GM18868 (cell line): ENCODE data around the gene CERS6.

Experiments
- ATAC-seq: cut with Tn5 transposase; IDR thresholded peaks from one replicate; pipeline ENCODE4 v1.9.1; 2021; ENCODE audit warnings: mild to moderate bottlenecking, moderate library complexity; ENCODE audit not compliant: unreplicated experiment

Gene CERS6

DNA sequence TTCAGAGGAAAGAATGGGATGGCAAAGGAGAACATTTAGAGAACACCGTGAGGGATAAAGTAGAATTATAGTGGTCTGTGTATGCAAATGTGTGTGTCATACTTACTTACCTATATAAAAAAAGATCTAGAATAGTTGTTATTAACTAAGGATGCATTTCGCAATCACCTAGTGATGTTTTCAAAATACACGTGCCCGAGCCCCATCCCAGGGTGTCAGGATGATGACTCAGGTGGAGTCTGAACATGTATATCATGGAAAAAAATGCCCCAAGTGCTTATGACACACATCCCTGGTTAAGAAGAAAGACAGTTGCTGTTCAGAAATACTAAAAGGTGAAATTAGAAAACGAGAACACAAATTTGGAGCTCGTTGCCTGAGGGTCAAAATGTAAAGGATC, 109.0 kb downstream of the CERS6 start:
- ATAC-seq = no peak

DNA sequence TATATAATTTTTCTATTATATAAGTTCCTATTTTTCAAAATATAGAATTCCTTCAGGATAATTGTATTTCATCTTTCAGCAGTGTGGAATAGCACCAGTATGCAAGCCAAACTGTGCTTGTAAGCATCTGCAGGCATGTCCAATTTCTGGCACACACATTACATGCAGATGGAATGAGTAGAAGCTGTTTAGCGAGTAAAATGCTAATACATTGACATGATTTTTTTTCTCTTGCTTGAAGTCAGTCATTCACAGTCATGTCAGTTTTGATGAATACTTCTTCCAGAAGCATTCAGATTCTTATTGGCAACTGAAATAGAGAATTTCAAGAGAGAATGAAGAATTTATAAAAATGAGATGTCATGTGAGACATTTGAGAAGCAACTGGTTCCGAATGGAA, 109.4 kb downstream of the CERS6 start:
- no peak for ATAC-seq

DNA sequence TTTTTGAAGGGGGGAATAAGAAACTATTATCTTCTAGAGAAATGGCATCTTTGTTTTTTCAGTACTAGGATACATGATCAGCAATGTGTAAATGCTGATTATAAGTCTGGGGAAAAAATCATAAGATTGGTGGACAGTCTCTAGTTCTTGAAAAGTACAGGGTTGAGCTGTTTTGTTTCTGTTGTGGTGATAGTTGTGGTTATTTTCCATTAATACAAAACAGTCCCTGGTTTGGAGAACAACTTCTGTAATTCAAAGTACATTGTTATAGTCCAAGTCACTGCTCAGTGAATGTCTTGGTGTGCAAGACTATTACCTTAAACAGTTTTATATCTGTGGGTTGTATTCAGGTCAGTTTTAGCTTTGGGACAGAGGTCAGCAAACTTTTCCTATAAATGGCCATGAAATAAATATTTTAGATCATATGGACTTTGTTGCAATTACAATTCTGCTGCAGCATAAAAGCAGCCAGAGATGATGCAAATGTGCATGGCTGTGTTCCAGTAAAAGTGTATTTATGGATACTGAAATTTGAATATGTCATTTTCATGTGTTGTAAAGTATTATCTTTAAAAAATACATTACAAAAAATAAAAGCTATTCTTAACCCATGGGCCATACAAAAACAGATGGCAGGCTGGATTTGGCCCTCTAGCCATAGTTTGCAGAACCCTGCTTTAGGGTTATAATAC, 111.0 kb downstream of the CERS6 start:
- ATAC-seq = no peak

DNA sequence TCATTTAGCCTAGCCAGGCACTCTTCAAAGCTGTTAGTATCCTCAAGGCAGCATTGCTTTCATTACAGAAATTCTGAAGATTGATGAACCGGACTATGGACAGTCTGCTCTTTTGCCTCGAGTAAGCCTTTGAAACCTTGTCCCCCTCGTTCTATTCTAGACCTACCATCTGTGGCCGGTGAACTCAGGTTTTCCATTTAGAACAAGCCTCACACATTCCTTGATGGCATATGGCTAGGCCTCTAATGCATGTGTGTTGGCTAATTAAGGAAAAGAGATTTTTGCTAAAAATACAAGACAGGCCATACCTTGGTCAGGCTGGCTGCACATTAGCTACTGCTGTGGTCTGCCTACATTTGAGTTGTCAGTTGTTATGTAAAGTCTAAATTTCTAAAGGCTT, 111.8 kb downstream of the CERS6 start:
- ATAC-seq = no peak

DNA sequence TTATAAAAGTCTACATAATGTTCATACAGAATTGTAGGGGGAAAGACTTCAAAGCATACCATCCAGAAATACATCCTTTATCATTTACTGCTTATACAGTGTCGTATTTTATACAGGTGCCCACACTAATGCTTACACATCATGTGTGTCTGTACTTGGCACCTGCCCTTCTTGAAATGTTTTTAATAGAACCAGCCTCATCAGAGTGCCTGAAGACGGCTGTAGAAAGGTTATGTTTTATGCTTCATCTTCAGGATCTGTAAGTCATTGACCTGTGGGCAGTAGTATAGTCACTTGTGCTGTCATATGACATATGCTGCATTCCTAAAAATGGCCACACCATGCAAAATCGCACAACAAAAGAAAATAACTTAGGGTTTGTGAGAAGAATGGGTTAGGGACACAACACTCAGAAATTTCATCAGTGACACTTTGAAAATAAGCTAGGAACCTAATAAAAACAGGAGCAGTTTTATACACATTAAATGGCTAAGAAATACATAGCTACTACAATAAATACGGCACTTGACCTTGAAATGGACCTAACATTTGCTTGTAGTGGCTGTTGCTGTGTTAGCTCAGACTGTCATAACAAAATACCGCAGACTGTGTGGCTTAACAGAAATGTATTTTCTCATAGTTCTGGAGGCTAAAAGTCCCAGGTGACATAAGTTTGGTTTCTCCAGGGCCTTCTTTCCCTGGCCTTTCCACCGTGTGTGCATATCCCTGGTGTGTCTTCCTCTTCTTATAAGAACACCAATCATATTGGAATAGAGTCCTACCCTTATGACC, 112.6 kb downstream of the CERS6 start:
- no peak for ATAC-seq

DNA sequence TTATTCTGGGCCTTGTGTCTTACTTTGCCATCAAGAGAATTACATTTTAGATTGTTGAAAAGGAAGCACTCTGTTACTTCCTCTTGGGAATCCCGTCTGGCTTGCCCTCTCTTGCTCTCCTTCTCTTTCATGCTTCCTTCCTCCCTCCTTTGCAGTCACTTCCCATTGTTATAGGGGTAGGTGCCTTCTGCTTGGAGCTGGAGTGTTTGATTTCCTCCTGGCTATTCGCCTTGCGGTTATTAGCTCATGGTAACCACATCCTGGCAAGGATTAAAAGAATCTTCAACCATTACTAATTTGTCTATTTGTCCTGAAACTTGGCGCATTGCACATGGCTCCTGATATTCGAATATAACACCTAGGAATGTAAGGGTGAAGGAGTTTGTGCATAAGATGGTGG, 115.0 kb downstream of the CERS6 start:
- no peak for ATAC-seq

DNA sequence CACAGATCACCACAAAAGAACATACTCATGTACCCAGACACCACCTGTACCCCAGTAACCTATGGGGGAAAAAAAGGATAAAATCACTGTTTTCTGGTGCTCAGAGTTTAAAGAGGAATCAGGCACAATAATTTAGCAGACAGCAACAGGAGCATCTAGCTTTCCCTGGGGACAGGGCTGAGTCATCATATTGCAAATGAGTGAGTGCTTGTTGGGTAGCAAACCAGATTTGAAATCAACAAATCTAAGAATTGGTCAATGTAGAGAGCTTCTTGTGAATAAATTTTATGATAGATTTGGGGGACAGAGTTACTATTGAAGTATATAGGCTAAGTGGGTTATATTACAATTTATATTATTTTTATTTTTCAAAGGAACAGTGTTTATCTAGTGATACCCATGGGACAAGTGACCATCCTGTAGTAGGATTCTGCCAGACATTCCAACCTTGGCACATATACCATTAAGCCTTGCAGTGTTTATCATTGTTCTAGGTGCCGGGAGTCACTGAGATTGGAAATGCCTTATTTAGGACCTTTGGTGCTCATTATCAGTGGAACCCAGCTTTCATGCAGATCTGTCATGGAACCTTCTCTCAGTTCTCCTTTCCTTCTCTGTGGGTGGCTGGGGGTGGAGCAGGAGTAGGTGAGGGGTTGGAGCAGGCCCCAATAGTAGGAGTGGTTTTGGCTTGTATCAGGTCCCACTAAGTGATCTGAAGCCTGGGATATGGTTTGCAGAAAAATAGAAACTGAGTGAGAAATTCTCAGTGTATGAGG, 117.2 kb downstream of the CERS6 start:
- ATAC-seq = peak; percentile 58

DNA sequence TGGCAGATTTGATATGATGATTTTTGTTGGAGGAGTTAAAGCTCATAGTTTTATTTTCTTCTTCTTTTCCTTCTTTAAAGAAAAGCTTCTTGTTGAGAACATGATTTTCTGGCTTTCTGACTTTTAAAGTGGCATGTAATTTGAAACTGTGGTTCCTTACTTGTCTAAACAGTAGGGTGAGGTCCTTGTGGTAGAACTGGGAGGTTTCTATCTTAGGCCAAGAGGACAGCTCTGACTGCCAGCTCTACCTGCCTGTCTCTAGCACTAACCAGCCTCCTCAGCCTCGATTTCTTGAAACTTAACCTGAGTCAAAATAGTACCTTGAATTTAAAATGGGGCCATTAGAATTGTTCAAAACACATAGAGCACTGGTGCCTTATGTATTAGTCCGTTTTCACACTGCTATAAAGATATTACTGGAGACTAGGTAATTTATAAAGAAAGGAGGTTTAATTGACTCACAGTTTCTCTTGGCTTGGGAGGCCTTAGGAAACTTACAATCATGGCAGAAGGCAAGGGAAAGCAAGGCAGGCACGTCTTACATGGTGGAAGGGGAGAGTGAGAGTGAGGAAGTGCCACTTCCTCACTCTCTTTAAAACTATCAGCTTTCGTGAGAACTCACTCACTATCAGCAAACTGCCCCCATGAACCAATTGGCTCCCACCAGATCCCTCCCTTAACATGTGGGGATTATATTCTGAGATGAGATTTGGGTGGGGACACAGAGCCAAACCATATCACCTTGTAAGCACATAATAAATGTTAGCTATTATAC, 119.0 kb downstream of the CERS6 start:
- ATAC-seq = no peak

DNA sequence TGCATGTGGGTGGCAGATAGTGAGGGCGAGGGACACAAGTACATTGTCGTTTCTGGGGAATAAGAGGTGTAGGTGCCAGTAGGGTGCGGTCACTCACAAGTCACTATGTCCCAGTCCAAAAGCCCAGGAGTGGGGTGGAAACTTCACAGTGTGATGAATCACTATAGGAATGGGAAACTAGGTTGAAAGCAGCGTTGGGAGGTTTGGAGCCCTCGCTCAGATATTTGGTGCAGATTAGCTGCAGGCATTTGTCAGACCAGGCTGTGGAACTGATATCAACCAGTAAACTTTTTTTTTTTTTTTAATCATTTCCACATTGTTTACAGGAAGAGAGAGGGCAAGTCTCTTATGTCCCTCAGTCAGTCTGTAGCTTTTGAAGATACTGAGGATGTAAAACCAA, 121.8 kb downstream of the CERS6 start:
- ATAC-seq = no peak

DNA sequence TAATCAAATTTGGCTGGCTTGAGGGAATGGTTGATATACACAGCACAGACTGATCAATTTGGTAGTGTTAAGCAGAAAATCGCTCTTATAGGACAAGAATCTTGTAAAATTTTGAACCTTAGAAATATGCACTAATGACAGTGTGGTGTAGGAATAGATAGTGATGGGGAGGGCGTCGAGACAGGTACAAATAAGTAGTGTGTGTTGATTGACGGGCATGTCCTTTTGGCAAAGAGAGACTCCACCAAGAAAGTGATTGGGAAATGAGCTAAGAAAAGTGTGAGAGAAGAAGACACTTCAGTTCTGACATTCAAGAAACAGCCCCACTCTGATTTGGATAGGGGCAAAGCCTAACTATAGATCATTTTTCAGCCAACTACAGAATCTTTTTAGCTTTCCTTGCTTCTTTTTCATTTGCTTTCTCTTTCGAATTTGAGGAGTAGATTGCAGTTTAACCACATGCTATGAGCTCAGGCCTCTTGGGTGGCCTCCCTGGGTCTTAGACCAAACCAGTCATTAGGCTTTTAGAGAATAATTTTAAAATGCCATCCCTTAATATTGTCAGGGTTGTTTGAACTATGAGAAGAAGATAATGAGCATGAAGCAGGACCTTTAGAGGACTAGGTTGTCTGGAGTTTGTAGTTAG, 127.1 kb downstream of the CERS6 start:
- peak; percentile 43 for ATAC-seq

DNA sequence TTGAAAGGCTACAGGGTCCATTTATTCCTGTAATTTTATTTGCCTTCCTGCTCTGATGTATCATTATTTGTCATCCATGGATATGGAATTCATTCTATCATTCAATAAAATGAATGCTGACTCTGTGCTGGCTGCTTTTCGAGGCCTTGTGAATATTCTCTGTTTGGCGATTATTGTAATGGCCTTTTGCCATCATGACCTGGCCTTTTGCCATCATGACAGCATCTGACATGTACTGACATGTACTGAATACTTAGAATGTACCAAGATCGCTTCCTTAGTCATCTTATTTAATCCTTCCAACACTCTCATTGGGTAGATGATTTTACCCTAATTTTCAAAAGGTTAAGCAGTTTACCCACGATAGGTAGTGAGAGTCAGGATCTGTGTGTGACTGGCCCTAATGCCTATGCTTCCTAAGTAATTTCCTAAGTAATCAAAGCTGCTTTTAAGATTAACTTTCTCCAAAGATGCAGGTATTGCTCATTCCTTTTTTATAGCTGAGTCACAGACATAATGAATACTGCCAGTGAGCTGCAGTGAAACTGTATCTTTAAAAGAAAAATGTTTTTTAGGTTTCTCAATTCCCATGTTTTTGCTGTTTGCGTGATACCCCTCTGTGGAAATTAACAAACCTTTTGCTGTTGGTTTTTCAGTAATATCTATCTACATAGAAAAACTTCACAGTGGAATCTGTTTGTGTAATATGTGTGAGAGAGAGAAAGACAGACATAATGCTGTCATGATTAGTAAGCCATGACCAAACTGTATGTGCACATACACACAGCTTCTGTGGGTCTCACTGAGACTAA, 127.8 kb downstream of the CERS6 start:
- no peak for ATAC-seq

DNA sequence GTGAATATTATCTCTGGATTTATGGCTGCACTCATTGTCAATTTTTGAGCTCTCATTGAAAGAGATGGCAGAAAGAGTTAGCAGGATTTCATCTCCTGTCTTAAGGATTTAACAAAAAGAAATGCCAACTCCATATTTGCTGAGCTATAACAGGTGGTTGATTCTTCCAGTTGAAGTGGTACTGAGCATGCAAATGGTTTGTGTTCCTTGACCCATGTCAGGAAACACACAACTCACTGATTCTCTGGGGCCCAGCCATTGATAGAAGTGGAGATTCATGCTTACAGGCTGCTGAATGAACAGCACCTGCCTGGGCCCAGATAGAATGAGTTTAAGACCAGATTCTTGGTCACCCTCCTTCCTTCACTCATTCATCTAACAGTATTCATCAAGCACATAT, 128.8 kb downstream of the CERS6 start:
- ATAC-seq = no peak

DNA sequence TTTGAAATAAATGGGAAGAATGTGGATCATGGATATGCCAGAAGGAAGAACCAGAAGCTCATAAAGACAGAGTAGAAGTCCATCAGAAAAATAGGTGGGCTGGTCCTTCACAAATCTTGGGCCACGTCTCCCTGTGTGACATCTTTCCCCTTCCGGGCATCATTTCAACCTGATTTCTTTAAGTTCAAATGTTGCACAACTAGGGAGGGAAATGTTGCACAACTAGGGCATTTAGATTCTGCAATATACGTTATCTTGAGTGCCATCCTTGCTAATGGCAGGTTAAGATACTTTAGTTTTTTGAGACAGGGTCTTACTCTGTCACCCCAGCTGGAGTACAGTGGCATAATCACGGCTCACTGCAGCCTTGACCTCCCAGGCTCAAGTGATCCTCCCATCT, 129.6 kb downstream of the CERS6 start:
- no peak for ATAC-seq

DNA sequence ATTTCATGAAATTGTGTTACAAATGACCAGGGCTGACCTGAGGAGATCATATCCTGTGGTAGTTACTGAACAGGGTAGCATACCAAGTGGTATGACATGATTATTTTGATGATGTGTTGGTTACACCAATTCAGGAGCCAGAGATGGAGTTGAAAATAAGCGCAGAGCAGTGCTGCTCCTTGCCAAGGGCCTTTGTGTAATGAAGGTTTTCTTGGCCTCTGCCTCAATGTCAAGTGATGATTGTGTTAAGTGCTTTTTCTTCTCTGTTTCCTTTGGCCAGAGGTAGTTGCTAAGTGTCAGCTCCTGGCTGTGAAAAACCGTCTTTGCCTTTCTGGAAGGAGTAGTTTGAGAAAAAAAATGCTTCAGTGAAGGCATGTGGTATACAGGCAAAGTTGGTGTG, 131.2 kb downstream of the CERS6 start:
- no peak for ATAC-seq

DNA sequence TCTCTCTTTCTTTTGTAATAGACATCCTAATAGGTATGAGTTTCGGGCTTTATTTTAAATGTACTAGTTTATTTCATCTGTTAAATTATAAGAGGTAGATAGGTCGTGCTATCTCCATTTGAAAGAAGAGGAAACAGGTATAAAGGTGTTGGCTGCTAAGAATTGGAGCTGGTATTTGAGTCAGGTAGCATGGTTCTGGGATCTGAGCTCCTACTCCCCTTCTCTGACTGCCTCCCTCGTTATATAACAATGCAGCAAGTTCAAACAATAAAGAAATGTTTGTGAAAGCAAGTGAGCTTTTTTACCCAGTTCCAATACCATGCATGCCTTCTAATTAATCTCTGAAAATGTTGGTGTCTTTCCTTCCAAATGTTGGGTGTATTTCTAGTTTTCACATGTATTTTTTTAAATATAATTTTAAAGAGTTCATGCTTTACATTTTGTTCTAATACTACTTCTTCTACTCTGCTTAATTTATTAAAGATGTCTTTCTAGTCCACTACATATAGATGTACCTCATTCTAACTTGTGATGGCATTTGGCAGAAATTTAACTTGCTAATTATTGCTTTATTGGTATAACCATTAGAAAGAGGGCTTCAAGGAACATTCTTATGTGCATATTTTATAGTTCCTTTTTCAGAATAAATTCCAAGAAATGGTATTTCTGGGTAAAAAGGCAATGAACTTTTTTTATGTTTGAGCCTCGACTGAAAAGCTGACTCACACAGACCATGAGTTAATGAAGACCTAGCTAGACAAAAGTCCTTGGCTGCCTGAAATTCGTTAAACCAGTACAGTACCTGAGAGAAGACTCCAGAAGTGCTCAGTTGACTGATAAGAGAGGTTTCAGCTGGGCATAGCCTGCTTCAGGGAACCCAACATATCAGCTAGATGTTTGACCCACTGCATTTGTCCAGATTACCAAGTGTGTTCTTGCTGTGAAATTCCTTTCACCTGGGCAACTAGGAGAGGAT, 133.5 kb downstream of the CERS6 start:
- no peak for ATAC-seq

DNA sequence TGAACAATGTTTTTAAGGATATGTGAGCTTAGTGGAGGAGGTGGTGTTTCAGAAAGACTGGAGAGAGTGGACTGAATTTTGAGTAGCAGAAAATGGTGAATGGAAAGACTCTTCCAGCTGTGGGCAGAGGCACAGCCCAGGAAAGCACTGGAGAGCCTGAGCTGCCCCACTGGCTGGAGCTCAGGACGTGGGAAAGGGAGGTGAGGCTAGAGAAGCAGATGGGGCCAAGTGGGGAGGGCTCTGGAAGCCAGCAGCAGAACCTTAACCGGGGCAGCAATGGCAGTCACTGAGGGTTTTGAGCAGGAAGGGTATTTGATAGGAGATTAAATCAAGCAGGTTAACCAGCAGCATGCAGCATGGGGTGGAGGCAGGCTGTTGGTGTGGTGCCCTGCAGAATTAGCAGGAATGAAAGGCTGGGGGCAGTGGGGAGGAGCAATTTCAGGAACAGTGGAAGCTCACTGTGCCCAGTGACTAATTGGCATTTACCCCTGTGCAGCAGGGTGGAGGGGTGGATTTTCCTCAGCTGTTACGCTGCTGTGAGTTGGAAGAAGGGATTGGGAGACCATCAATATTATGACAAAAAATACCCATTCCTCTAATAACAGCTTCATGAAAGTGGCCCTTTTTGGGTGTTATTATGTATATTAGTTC, 136.2 kb downstream of the CERS6 start:
- ATAC-seq = no peak

DNA sequence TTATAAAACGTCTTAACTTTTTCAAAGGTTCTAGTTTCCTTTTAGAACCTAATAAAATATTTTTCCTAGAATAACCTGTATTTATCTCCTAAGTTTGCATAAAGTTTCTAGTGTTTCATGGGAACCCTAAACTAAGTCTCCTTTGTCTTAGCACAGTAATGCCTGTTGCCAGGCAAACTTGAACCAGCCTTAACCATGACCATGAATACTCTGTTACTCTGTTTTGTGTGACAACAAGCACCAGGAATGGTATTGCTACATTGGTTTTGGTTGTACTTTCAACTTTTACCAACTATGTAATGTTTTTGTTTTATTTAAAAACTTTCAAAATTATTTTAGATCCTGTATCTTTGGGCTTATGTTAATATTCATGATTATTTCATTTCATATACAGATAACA, 137.6 kb downstream of the CERS6 start:
- ATAC-seq = no peak

DNA sequence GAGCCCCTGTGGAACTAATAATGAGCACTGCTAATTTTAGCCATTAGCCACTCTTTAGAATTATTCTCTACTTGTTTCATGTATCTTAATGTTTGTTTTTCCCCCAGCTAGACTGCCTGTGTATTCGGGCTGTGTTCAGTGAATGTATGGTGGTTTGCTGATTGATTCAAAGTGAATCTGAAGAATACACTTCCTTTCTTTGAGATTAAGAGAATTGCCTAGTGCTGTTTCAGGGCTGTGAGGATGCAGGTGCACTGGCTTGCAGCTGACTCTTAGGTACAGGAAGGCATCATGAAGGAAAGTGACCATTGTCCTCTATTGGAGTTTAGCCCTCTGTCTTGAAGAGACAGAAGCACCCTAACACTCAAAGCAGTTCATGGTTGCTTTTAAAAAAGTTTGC, 138.7 kb downstream of the CERS6 start:
- peak; percentile 81 for ATAC-seq
